HT1080 (cell line): ENCODE measurements around the gene ARHGEF26. TPM values are rescaled to one million over a fixed set of nuclear protein-coding genes. Genes with fewer than 3 reads are reported as not detected.
A peak's percentile ranks its signal among the peaks of the same experiment; 100 is the strongest.

Experiments
- DNase-seq: peaks from one replicate; pipeline ENCODE4 v3.0.0-alpha.2; 2015; ENCODE audit warnings: low read depth
- total RNA-seq: library from RNA; depleted of rRNA; stranded (reverse); fragments of >200 nt; shearing (Covaris generic); gene quantifications from 2 replicates; pipeline ENCODE4 v1.2.3, GENCODE V29; 2014; rRNA removed

Gene ARHGEF26
- total RNA-seq, 1 experiment from 2014 or later = 6.2 TPM

DNA sequence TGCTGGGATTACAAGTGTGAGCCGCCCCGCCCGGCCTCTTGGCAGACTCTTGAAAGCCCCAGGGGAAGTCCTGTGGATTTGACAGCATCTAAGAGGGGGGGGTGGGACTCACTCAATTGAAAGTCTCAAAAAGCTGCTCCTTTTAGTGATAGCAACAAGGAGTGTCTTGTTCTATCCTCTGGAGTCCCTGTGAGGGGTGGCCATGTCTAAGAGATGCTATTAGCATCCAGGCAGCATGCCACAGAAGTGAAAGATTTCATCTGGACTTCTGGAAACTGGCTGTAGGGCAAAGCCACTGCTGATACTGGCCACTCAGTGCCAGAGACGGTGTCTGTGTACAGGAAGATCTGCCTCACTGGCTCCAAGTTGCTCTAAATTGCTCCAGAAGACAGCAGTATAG is 129.1 kb downstream of the ARHGEF26 start:
- DNase-seq = no peak

DNA sequence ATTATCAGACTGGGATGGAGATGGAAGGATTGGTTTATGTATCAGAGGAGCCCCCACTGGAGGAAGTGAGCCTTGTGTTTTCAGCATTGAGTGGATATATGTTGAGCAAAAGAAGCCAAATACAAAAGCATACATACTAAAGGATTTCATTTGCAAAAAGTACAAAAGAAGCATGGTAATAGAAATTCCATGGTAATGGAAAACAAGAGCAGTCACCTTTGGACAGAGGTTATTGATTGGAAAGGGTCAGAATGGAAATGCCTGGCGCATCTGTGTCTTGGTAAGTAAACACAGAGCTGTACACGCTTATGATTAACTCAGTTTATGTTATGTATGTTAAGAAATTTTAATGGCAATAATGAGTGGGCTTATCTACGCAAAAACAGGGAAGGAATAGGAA is 130.4 kb downstream of the ARHGEF26 start:
- no peak for DNase-seq

GRCh38 chr3:154252759-154253638 is 131.8 kb downstream of the ARHGEF26 start:
- peak; percentile 81 for DNase-seq

DNA sequence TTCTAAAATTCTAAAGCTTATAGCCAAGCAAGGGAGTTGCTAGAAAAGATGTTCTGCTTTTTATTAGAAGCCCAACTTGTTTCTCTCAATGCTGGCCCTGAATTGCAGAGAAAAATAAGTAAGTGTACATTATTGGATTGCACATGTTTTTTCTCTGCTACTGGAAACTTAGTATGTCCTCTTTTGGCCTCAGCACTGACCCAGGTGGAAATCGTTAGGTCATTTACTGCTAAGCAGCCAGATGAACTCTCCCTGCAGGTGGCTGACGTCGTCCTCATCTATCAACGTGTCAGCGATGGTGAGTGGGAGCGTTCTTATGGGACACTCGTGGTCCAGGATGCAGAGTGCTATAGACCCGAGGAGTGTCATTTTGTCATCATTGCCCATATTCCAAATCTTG is 133.3 kb downstream of the ARHGEF26 start:
- DNase-seq = no peak

- DNase-seq = no peak
Observed at GRCh38 chr3:154273381-154273780, 152.2 kb downstream of the ARHGEF26 start.

- no peak for DNase-seq
Observed at GRCh38 chr3:154274348-154274747, 153.2 kb downstream of the ARHGEF26 start.

DNA sequence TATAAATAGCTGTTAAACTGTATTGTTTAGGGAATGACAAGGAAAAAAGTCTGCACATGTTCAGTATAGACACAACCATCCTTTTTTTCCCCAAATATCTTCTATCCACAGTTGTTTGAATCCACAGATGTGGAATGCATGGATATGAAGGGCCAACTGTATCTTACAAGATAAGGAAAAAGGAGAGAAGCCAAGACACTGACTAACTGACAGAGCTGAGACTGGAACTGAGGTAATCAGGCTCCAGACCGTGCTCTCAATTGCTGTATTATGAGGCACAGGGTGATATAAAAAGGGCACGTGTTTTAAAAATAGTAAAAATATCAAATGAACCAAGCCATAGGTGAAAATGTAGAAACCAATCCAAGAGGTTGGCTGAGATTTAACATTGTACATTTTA is 154.1 kb downstream of the ARHGEF26 start:
- no peak for DNase-seq

GRCh38 chr3:154275965-154276364 is 154.8 kb downstream of the ARHGEF26 start:
- DNase-seq = no peak

- no peak for DNase-seq
Observed at GRCh38 chr3:154280161-154280560, 159.0 kb downstream of the ARHGEF26 start.

DNA sequence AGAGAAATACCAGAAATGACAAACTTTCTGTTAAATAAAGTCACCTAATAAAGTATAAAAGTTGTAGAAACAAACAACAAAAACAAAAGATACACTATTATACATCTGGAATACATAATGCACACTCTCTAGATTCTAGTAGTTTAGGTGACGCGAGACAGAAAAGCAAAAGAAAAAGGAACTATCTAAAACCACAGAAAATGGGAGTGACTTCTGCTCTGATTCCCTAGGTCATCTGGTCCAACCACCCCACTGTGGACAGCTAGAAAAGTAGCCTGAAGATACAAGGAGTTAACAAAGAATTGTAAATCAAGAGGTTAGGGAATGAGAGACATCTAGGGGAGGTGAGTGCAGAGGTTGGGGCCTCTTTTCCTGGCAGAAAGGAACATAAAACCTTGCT is 164.0 kb downstream of the ARHGEF26 start:
- DNase-seq = no peak

- no peak for DNase-seq
Observed at GRCh38 chr3:154290187-154290586, 169.0 kb downstream of the ARHGEF26 start.

DNA sequence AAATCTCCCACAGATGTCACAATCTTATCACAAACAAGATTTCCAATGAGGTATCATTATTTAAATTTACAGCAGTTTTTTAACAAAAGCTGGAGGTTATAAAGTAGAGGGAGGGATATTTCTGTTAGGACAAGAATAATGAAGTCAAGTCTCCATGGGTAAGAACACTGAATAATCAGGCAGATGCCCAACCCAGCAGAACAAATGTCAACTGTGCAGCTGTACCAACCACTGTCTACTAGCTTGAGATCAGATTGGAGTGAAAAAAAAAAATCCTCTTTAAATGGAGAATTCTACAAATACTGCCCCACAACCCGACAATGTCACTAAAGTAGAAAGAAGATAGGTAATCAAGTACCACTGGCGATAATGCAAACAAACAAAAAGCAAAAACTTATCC is 172.8 kb downstream of the ARHGEF26 start:
- no peak for DNase-seq

DNA sequence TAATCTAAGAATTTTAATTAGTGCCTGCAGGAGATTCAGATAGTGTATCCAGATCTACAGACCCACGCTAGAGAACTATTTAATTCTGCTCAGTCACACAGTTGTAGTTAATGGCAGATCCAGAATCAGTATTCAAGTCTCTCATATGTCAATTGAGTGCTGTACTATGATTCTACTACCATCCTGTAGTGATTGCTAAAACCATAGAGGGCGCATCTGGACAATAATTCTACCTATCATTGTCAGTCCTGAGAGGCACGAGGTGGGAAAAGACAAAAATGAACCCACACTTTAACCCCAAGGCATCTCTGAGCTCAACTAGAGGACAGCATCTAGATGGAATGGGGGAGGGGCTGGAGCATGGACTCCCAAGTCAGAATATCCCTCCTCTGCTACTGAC is 180.4 kb downstream of the ARHGEF26 start:
- no peak for DNase-seq

DNA sequence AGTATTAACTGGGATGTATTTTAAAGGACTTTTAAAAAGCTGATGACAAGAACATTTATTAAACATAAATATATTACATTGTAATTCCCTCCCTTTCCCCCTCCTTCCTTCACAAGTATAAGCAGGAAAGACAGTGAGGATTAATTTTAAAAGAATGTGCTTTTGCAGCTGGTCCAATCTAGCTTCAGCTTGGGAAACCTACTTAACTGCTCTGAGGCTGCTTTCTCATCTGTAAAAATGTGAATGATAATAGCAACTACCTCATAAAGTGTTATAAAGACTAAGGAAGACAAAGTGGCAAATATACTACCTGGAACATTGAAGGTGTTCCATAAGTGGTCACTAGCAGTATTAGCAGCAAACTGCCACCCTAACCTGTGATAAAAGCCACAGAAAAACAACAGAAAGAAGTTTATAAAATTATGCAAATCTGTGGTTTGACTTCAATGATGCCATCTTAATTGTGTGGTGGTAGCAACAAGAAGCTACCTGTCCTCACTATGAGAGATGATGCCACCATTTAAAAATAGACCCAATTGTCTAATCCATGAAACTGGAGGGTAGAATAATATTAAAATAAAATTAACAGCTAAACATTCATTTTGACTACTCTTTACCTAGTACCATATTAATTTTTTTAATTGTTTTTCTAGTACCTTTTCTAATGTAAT is 183.1 kb downstream of the ARHGEF26 start:
- no peak for DNase-seq

DNA sequence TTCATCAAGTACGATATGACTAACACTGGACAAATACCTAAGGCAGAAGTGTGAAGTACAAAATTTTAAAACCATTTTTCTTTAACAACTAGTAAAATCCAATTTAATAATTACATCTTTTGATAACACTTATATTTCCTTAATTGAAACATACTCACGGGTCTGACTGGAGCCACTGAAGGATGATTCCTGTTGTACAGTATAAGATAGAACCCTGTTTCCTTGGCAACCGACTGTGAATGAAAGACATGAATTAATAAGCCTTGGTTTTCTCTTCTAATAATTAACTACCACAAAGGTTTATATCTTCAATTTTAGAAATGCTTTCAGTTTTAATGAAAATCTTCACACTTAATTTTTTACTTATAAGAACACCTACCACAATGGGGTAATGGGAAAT is 183.7 kb downstream of the ARHGEF26 start:
- DNase-seq = no peak

DNA sequence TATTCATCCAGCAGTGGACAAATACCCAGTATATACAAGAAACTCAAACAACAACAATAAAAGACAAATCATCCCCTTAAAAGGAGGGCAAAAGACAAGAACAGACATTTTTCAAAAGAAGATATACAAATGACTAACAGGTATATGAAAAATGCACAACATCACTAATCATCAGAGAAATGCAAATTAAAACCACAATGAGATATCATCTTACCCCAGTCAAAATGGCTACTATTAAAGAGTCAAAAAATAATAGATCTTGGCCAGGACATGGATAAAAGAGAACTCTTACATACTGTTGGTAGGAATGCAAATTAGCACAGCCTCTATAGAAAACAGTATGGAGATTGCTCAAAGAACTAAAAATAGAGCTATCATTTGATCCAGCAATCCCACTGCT is 186.2 kb downstream of the ARHGEF26 start:
- no peak for DNase-seq

Other genes with a start within 250 kb of the ARHGEF26 start
- gene DHX36, start 203.1 kb downstream of the ARHGEF26 start, total RNA-seq = 49.9 and 73.9 TPM in 2 replicates